HEK293 (cell line): ENCODE results near the gene OPCML.

ENCODE experiments used
- CTCF ChIP-seq: fragments of 450-650 bp; formaldehyde crosslinking; IDR thresholded peaks from 2 replicates; pipeline ENCODE4 v1.5.1; 2016; ENCODE audit warnings: missing biosample characterization, missing genetic modification characterization
- GLIS2 ChIP-seq: fragments of 450-650 bp; formaldehyde crosslinking; IDR thresholded peaks from 2 replicates; pipeline ENCODE4 v1.5.1; 2016; ENCODE audit warnings: missing biosample characterization, missing genetic modification characterization
- RBAK ChIP-seq: fragments of 450-650 bp; formaldehyde crosslinking; IDR thresholded peaks from 2 replicates; pipeline ENCODE4 v1.5.1; 2016; ENCODE audit warnings: missing biosample characterization, missing genetic modification characterization
- ZBTB21 ChIP-seq: fragments of 450-650 bp; formaldehyde crosslinking; IDR thresholded peaks from 2 replicates; pipeline ENCODE4 v1.5.1; 2017; ENCODE audit warnings: missing biosample characterization, missing genetic modification characterization
- ZBTB8A ChIP-seq: fragments of 450-650 bp; formaldehyde crosslinking; IDR thresholded peaks from 2 replicates; pipeline ENCODE4 v1.5.1; 2016; ENCODE audit warnings: missing biosample characterization, missing genetic modification characterization
- ZEB2 ChIP-seq: fragments of 450-650 bp; formaldehyde crosslinking; IDR thresholded peaks from 2 replicates; pipeline ENCODE4 v1.5.1; 2016; ENCODE audit warnings: missing biosample characterization, missing genetic modification characterization
- ZNF223 ChIP-seq: fragments of 450-650 bp; formaldehyde crosslinking; IDR thresholded peaks from 2 replicates; pipeline ENCODE4 v1.5.1; 2016; ENCODE audit warnings: missing biosample characterization, missing genetic modification characterization
- ZSCAN30 ChIP-seq: fragments of 450-650 bp; IDR thresholded peaks from 2 replicates; pipeline ENCODE4 v1.5.1; 2018; ENCODE audit warnings: missing biosample characterization, mild to moderate bottlenecking, missing genetic modification characterization, moderate library complexity

- TF ChIP-seq ZBTB8A (tag by site-specific recombination), result no peak
- no peak for TF ChIP-seq CTCF (tag by site-specific recombination)
- TF ChIP-seq RBAK (tag by site-specific recombination), result no peak
- TF ChIP-seq ZBTB21 (tag by site-specific recombination), result no peak
- TF ChIP-seq GLIS2 (tag by site-specific recombination), result no peak
- no peak for TF ChIP-seq ZSCAN30 (tag by site-specific recombination)
- no peak for TF ChIP-seq ZEB2 (tag by site-specific recombination)
- TF ChIP-seq ZNF223 (tag by site-specific recombination), result no peak
Measured at GRCh38 chr11:133339495-133340140, 192.7 kb downstream of the OPCML start.
